Pons (tissue), 1 donor: ENCODE results near the gene CUBN.

Experiments used
- DNase-seq: peaks from one replicate; pipeline ENCODE4 v3.0.0-alpha.2; 2016; ENCODE audit warnings: low spot score

The CUBN gene

DNA sequence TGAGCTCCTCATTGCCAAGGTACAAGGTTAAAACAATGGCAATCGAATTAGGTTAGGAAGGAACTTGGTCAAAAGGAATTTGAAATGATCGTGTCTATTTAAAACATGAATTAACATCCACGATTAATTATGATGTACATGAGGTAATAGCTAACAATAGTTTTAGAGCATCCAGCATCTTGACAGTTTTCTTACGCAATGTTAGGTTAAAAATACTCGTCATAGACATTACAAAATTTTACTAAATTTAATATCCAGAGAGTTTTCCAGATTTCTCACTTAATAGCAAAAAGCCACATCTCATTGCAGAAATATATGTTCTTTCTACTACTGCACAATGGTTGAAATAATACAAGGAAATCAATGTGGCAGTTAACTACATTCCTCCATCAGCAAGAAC is 22.6 kb downstream of the CUBN start:
- no peak for DNase-seq

- no peak for DNase-seq
Observed at GRCh38 chr10:17101910-17102266, 27.7 kb downstream of the CUBN start.

- DNase-seq: no peak
Observed at GRCh38 chr10:17101257-17101909, 28.2 kb downstream of the CUBN start.

DNA sequence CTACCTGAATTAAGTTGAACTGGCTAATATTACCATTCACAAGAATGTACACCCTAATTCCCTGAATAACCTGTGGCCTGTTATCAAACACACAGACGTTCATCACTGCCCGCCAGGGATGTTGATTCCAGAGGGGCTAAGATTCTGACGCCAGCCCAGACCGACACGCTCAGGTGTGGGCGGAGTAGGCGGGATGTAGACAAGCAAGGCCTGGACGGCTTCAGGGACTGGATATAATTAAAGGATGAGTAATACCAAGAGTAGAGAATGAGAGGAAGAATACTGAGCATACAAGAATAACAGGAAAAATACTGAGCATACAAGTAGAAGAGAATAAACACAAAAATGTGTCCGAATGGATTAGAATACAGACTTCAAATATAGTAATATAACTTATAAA is 29.0 kb downstream of the CUBN start:
- no peak for DNase-seq

- DNase-seq: no peak
Observed at GRCh38 chr10:17098012-17098411, 31.6 kb downstream of the CUBN start.

- no peak for DNase-seq
Observed at GRCh38 chr10:17094844-17095243, 34.8 kb downstream of the CUBN start.

GRCh38 chr10:17092986-17093803 is 36.4 kb downstream of the CUBN start:
- DNase-seq: no peak

- DNase-seq: no peak
Observed at GRCh38 chr10:17092216-17092944, 37.2 kb downstream of the CUBN start.

DNA sequence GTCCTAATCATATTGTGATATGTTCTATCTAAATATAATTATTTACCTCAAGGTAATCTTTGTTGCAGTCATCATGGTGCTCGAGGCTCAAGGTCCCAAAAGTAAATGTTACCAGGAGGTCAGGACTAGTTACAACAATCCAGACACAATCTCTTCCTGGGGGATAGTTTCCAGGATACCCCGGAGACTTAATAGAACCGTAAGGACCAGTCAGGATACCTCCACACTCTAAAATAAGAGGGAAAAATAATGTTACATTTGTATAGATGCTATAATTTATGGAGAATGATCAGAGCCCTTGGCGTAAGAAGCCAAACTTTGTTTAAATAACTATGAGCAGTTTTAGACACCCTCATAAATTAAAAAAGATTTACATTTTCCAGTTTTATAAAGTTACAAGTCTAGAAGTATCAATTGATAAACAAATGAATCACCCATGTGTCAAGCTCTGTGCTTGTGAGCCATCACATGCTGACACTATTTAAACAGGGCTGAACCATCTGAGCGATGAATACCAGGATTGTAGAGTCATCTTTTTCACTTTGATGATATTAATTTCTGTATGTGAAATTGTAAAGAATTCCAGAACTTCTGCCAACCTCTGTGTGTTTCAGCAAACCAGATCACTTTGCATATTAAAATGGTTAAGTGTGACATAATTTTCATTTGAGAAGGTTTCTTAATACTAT is 41.3 kb downstream of the CUBN start:
- DNase-seq: no peak

DNA sequence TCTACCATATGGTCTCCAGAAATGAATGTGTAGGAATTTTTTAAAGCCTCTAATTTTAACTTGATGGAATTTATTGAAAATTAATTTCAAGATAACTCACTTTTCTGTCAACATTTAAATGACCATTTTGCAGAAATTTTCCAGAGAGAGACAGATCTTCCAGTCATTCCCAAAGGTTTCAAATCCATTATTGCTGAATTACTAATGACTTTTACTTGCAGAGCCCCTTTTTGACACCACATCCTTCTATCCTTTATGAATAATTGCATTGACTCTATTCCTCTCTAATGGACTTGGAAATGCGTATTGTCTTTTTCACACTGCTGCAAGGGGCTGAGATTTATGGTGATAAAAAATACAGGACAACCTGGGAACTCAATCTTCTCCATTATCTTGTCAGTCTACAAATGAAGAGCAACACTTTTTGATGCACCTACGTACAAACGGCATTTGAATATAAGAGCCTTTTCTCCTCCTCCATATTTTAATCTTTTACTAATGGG is 42.7 kb downstream of the CUBN start:
- DNase-seq: no peak

- DNase-seq: no peak
Observed at GRCh38 chr10:17085011-17085725, 44.4 kb downstream of the CUBN start.

- no peak for DNase-seq
Observed at GRCh38 chr10:17084258-17084657, 45.4 kb downstream of the CUBN start.

- no peak for DNase-seq
Observed at GRCh38 chr10:17081431-17081830, 48.2 kb downstream of the CUBN start.

DNA sequence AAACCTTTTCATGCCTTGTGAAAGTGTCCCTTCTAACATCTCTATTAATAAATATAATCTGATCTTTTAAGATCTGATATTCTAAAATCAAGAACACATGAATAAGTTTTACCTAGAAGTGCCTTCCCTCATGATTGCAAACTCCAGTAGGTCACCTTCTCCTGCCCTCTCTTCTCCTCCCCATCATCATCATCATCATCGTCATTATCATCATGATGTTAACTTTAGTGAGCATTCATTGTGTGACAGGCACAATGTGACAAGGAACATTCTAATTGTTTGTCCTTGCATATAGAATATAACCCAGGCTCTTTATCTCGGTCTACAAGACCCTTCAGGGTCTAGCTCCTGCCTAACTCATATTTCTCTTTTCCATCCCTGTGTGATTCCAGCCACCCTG is 51.7 kb downstream of the CUBN start:
- DNase-seq: no peak

DNA sequence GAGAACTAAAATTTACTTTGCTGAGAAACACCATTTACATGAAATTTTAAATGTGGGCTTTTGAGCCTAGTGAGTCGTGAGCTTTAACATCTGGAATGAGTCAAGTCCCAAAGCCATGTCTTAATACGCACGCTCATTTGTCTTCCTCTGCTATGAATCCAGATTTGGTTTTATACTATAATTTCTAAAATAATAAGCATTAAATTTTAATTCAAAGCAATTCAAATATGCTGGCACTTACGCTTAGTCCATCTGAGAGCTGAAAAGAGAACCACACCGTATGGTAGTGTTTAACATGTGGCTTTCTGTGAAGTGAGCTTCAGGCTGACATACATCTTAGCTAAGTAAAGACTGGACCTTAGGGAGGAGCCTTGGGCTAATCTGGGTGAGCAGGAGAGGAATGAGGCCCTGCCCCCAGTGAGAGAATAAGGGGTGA is 52.2 kb downstream of the CUBN start:
- no peak for DNase-seq

- DNase-seq: no peak
Observed at GRCh38 chr10:17076626-17077345, 52.8 kb downstream of the CUBN start.

DNA sequence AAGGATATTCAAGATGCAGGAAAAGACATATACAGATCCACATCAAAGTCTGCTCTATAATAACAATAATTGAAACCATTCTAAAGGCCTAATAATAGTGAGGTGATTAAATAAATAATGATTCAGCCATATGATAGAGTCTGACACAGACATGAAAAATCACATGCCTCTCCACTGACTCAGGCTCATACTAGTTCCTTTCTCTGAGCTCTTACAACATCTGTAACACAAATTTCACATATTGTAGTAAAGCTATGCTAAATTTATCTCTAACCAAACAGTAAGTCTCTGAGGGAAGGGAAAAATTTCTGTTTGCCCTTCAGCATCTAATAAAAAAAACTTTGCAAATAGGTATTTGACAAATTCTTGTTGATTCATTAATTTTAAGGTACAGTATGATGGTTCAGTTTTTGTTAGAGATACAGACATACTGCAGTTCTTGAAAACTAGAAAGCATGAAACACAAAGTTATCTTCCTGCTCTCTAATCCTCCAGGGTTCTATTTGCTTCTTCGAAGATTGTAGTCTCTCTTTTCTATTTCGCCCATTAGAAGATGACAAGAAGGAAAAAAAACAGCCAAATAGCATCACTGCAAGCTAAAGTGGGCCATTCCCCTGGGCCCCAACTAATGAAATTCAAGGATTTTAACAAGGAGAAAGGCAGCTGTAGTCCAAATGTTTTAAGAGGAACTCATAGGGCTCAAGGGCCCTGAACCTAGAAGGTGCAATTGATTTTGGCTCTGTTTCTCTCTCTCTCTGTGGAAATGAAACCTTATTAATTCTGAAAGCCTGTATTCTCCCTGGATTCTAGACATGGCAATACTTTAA is 53.9 kb downstream of the CUBN start:
- no peak for DNase-seq

DNA sequence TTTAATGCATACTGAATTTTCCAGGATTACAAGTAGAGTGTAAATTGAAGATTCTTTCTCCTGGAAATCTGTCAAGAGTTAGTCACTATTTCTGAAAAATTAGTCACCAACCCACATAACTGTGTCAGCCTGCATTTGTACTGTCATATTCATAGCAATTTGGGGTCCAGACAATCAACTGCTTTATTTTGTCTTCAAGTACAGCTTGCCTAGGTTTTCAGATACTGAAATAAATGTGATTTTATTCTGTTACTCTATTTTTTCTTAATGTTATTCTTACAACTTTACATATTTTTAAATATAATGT is 55.1 kb downstream of the CUBN start:
- DNase-seq: no peak

DNA sequence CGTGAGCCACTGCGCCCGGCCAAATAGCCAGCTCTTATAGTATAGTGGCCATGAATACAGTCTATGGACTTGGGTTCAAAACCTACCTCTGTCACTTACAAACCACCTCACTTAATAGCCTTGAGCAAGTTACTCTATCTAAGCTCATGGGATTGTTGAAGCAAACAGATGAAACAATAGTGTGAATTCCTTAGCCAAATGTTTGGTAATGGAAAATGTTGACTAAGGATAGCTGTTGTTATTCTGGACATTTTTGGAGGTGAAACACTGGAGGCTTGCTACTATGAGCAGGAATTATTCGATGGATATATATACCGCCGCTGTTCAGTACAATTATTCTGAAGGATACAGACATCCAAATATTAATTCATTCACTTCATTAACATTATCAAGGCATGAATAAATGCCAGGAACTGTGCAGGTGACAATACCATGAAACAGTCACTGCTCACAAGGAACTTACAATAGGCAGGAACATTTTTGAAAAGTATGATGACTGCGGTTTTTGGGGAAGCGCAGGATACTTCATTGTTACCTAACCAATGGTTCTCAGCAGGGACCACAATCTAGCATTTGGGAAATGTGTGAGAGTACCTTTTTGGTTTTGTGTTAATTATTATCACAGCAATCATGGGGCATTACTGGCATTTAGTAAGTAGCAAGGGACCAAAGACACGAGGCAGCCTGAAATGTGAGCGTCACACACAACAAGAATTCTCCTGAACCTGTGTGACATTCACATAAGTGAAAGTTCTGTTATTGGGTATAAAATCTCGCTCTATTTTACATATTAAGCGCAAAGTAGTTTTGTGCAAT is 55.7 kb downstream of the CUBN start:
- no peak for DNase-seq
